Right hindlimb (tissue), 1 donor: ENCODE results near the gene ARMC3.
A peak's percentile ranks its signal among the peaks of the same experiment; 100 is the strongest.
"Not testable (repeated sequence)": the region's sequence is repeated elsewhere in the genome, so short reads cannot be mapped to it uniquely, and the experiment has no call there.

ENCODE experiments used
- DNase-seq: peaks from one replicate; pipeline ENCODE4 v3.0.0-alpha.2; 2018

Gene ARMC3, protein sequence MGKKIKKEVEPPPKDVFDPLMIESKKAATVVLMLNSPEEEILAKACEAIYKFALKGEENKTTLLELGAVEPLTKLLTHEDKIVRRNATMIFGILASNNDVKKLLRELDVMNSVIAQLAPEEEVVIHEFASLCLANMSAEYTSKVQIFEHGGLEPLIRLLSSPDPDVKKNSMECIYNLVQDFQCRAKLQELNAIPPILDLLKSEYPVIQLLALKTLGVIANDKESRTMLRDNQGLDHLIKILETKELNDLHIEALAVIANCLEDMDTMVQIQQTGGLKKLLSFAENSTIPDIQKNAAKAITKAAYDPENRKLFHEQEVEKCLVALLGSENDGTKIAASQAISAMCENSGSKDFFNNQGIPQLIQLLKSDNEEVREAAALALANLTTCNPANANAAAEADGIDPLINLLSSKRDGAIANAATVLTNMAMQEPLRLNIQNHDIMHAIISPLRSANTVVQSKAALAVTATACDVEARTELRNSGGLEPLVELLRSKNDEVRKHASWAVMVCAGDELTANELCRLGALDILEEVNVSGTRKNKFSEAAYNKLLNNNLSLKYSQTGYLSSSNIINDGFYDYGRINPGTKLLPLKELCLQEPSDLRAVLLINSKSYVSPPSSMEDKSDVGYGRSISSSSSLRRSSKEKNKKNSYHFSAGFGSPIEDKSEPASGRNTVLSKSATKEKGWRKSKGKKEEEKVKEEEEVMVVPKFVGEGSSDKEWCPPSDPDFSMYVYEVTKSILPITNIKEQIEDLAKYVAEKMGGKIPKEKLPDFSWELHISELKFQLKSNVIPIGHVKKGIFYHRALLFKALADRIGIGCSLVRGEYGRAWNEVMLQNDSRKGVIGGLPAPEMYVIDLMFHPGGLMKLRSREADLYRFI

DNA sequence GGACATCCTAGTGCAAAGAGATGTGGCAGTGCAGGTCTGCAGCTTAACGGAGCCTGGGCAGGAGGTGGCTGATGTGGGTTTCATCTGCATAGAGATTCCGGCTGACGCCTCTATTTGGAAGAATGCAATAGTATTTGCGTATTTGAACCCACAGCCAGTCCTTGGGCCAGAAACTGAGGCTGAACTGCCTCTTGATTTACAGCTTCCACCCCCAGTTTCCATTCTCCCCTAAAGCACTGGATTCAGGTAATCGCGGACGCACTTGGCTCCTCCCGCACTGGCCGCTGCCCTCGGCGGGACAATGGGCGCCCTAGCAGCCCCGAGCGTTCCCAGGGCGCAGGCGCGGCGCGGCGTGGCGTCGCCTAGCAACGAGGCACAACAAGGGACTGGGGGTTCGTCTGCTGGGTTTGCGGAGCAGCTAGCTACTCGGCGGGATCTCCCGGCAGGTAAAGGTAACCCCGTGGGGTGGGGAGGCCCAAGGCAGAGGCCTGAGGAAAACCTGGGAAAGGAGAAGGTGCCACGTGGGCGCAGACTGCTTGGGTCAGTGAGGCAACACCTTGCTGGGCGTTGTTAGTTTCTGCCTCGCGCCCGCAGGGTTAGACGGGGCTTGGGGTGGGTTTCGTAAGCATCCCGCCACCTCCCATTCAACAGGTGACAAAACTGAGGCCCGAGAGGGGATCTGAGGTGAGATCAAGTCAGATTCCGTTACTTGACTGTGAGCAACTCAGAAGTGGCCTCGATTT lies at the start of gene ARMC3:
Gene ARMC3 (plus strand): TSS at position 393 of the 743 bp plus-strand sequence. CDS start 3,944 bp downstream, outside the sequence.
- DNase-seq: peak; percentile 81

DNA sequence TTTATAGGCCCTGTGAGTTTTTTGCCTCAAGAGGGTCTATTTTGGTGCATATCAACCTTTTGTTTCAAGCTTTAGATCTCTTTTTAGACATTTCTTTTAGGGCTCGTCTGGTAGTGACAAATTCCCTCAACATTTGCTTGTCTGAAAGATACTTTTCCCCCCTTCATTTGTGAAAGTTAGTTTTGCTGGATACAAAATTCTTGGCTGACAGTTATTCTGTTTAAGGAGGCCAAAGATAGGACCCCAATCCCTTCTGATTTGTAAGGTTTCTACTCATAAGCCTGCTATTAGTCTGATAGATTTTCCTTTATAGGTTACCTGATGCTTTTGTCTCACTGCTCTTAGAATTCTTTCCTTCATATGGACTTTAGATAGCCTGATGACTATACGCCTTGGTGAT lies 36.1 kb upstream of the ARMC3 start:
- DNase-seq: no peak

DNA sequence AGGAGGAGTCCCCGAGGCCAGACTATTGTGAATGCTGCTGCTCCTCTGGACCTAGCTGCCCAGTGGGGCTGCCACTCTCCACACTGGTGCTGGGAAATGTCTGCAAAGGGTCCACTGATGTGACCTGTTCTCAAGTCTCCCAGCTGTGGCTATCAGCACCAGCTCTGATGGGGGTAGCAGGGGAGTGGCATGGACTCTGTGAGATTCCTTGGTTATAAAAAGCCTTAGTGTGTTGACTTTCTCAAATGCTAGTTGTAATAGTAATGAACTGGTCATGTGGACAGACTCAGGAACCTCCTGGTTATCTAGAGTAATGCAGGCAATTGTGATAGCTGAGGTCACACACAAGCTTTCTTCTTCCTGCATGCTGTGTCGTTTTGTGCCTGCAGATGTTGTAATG lies 34.1 kb upstream of the ARMC3 start:
- no peak for DNase-seq

DNA sequence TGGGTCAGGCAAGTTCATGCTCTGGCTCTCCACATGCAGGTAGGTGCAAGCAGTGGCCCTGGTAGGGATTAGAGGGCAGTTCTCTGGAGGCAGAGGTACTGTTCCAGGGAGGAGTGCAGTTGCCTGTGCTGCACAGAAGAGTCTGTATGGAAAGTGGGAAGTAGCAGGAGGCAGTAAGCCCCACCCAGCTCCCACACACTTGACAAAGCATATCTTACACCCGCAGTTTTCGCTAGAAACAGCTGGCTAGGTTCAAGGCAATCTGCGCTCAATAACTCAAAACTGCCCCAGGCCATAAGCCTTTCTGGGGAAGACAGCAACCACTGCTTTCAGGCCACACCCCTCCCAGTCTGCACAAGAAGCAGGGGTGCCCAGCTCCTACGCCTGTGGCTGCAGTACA lies 33.1 kb upstream of the ARMC3 start:
- no peak for DNase-seq

DNA sequence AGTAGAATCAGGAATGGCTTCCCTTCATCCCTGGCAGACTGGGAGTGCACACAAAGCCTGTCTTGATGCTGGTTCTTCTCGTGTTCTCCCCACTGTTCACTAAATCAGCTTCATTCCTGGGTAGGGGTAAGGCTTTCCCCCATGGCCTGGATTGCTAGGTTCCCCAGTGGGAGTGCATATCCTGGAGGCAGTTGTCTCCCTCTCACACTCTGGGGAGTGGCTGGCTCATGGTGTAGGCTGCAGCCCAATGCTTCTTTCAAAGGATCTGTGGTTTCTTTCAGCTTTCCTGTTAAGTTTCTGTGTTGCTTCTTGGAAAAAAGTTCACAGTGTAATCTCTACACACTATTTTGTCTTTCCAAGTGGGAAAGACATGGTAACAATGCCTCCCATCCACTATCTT lies 32.6 kb upstream of the ARMC3 start:
- no peak for DNase-seq

DNA sequence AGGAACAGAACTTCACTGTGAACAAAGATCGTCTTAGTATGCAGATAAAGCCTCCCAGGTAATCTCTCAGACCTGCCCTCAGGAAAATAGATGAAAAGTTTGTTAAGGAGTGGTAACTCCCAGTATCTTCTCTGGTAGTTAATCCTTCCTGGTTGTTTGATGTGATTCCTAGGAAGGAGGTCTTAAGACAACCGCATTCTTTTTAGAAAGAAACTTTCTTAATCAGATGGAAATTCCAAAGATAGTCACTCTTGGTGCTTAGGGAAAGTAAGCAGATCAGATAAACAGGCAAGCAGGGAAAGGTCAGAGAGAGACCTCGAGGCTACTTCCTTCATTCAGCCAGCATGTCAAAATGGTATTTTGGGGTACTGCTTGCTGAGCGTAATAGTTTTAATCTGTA lies 30.5 kb upstream of the ARMC3 start:
- no peak for DNase-seq

DNA sequence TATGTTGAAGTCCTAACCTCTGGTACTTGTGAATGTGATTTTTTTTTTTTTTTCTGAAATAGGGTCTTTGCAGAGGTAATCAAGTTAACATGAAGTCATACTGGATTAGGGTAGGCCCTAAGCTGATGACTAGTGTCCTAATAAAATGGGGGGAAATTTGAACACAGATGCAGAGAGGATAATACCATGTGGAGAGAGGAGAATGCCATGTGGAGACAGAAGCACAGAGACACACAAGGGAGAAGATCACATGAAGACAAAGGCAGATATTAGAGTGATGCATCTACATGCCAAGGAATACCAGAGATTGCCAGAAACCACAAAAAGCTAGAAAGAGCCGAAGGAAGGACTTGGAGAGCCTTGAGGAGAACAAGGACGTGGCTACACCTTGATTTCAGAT lies 28.5 kb upstream of the ARMC3 start:
- no peak for DNase-seq

DNA sequence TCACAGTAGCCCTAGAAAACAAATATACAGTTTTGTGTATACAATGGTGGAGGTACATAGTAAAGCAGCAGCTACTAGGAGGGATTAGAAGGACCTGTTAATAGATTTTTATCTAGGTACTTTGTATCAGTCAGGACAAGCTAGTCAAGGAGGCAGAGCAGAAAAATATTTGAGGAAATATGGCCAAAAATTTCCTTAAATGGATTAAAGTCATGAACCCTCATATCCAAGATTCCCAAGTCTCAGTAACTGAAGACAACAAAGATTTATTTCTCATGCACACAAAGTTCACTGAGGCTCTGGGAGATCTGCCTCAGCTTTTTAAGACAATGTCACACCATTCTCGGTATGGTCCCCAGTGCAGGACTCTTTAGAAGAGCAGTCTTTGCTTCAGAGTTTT lies 28.1 kb upstream of the ARMC3 start:
- DNase-seq: no peak

DNA sequence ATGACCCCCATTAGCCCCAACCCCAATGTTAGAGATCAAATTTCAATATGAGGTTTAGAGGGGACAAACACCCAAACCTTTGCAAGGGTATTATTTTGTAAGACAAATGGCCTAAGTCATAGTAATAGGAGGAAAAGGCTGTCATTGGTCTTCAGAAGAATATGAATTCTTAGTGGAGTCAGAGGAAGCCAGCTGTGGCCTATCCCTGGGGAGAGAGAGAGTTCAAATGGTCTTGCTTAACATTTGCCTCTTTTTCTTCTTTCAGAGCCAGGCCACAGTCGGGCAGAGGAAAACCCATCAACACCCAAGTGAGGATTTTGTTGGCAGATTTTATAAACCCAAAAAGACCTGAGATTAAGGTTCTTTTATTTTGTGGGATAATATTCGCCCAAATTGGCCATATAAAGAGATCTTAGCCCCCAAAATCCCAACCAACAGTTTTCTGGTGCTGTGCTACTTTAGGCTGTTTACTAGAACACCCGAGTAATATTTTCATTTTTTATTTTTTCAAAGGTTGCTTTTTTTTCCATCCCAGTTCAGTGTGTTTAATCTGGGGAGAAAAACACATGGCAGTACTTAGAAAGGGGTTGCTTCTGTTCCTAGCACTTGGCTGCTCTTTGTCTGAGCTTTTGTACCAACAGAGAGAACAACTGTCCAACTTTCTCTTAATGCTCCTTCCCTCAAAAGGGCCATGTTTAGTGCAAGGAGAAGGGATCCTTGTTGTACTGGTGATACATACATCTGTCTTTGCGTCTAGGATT lies 26.8 kb upstream of the ARMC3 start:
- no peak for DNase-seq

DNA sequence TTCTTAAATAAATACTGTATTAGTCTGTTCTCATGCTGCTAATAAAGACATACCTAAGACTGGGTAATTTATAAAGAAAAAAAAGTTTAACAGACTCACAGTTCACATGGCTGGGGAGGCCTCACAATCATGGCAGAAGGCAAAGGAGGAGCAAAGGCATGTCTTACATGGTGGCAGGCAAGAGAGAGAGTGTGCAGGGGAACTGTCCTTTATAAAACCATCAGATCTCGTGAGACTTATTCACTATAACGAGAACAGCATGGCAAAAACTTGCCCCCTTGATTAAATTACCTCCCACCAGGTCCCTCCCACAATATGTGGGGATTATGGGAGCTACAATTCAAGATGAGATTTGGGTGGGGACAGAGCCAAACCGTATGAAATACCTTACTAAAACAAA lies 25.7 kb upstream of the ARMC3 start:
- not testable (repeated sequence) for DNase-seq

DNA sequence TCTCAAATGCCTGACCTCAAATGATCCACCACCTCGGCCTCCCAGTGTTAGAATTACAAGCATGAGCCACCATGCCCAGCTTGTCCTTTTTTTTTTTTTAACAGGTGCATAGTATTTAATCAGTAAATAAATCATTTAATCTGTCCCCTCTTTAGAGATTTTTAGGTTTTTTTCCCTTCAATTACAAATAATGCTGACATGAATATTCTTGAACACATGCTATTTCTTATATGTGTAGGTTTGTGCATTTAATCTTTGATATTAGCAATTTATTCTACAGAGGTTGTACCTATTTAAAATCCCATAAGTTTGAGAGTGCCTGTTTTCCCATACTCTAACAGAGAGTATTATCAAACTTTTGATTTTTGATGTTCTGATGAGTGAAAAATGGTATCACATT lies 24.2 kb upstream of the ARMC3 start:
- no peak for DNase-seq

DNA sequence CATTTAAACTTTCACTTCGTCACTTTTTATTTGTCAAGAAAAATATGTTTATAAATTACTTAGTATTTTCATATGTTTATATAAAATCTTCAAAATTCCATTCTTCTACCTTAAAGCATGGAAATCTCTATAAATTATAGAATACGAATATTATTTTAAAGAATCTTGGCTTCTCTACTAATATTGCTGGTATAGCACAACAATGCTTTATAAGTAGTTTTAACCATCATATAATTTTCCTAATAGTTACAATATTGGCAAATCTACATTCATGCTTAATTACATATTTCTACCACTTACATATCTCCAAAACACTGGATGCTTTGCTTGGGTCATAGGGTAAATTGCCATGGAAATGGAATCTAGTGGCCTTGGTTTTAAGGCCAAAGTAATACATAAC lies 21.1 kb upstream of the ARMC3 start:
- no peak for DNase-seq

DNA sequence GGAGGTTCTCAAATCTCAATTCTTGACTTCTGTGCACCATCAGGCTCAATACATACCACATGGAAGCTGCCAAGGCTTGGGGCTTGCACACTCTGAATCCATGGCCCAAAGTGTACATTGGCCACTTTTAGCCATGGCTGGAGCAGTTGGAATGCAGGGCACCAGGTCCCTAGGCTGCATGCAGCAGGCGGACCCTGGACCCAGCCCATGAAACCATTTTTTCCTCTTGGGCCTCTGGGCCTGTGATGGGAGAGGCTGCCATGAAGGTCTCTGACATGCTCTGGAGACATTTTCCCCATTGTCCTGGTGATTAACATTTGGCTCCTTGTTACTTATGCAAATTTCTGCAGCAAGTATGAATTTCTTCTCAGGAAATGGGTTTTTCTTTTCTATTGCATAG lies 19.0 kb upstream of the ARMC3 start:
- DNase-seq: no peak

DNA sequence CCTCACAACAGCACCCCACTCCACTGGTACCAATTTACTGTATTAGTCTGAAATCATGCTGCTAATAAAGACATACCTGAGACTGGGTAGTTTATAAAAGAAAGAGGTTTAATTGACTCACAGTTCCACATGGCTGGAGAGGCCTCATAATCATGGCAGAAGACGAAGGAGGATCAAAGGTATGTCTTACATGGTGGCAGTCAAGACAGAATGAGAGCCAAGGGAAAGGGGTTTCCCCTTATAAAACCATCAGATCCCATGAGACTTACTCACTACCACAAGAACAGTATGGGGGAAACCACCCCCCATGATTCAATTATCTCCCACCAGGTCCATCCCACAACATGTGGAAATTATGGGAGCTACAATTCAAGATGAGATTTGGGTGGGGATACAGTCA lies 18.2 kb upstream of the ARMC3 start:
- DNase-seq: not testable (repeated sequence)

DNA sequence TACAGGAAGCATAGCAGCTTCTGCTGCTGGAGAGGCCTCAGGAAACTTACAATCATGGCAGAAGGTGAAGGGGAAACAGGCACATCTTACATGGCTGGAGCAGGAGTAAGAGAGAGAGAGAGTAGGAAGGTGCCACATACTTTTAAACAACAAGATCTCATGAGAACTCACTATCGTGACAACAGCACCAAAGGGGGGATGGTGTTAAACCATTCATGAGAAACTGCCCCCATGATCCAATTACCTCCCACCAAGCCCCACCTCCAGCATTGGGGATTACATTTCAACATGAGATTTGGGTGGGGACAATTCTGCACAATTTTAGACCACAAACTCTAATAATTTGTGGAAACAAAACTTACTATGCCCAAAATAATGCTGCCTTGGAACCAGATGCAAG lies 16.8 kb upstream of the ARMC3 start:
- no peak for DNase-seq

DNA sequence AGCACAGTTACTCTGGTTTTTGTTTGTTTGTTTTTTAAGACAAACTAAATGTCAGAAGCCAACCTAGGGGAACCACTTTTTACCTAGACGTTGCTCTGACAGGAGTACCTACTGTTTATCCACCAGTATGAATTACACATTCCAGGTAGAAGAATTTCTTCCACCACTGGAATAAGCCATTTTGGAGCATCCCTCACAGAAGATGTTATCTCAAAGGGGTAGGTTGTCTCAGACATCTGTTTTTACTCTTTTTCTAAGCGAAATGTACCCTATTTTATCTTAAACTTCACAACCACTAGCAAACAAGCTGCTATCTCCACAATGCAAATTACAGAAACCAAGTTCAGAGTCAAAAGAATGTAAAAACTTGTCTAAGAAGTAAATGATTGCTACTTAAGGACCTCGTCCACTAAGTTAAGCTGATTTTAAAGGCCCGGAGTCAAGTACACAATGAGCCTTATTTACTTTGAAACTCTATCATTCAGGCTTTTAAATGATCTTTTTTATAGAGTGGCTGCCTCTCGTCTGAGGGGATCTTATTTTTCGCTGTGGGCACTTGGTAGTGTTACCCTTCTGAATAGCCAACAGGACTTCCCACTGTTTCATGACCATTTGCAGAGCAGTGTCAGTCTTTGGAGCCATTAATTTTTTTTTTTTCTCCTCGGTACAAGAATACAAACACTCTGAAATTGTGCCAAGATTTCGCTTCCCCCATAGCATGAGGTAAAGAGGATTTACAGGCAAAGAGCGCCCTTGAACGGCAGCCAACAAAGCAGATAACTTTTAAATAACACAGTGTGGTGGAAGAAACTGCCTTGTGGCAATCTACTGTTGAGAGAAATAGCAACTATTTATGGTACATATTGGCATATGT lies 15.7 kb upstream of the ARMC3 start:
- peak; percentile 30 for DNase-seq

DNA sequence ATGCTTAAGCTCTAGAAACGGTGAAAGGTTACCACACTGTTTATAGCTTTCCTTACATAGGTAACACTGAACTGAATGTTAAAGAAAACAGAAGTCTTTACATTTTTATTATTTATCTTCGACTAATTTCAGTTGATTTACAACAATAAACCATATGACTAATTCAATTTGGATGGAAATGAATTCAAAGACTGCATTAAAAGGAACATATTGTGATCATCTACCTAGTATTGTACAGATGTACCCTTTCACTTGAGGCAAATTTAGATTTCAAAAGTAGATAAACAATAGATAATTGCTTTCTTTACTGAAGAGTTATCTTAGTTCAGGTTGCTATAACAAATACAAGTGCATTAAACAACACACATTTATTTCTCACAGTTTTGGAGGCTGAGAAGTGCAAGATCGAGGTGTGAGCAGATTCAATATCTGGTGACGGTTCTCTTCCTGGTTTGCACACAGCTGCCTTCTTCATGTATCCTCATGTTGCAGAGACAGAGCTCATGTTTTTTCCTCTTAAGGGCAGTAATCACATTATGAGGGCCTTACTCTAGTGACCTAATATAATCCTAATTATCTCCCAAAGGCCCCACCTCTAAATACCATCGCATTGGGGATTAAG lies 15.0 kb upstream of the ARMC3 start:
- DNase-seq: no peak

DNA sequence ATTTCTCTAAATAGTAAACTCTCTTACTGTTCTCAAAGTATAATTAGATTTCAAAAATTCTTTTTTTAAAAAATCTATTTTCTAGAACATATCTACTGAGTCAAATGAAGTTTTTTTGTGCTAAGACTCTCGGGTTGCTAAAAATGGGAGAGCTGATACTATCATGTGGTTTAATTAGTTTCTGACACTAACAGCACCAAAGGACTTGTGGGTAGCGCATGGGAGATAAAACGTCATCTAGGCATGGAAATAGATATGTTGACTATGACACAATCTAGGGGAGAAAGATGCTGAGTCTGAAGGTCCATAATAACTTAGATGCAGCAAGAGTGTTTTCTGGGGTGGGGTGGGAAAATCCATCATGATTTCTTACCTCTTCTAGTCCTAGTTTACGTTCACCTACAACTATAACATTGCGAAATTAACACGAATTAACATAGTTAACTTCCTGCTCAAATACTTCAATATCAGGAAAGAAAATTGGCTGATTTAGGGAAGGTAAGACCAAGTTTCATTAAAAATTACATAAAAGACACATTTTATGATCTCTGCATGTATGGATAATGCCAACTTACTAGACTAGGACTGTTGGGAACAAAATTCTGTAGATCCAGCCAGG lies 14.3 kb upstream of the ARMC3 start:
- no peak for DNase-seq

DNA sequence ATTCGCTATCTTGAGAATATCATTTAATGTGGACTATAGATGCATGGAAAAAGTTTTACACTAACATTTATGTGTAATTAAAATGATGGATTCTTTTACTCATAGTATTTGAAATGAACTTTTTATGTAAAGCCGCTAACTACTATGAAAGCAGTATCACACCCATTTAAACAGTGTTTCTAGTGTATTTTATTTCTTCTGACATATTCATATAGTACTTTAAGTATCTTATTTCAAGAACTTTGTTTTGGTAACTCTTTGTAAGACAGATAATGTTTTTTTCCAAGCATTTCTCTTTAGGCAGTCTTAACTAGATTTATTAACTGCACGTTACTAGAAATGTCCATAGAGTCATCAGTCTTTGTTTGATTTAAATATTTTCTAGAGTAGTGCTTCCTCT lies 12.5 kb upstream of the ARMC3 start:
- DNase-seq: no peak

DNA sequence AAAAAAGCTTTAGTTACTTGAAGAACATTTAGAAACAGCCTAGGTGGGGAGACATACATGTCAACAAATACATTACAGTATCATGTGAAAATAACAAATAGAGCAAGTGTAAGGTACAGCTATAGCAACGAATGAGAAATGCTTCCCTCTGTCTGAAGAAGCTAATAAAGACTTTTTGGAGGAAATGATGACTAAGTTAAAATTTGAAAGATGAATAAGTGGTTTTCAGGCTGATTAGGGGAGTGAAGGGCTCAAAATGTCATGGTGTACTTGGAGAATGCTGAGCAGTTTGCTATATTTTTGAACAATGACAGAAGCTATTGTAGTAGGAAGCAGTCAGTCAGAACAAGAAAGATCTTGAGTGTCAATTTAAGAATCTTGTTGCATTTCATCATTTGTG lies 2.8 kb upstream of the ARMC3 start:
- no peak for DNase-seq

DNA sequence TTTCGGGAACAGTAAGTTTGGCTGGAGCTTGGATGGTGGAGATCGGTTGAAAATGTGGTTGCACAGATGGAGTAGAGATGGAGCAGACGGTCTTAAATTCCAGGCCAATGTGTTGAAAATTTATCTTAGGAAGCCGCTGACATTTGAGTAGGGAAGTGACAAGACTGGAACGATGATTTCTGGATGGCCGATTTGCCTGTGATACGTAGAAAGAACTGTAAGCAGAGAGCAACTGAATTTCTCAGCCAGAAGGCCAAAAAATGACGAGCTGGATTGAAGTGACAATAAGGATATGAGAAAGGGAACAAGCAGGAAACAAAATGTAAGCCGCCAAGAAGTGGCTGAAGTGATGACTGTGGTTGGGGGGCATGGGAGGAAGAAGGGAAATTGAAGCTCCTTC lies 687 bp upstream of the ARMC3 start:
- peak; percentile 16 for DNase-seq
